ENCODE results near the gene BDKRB2. TPM values are rescaled to one million over a fixed set of nuclear protein-coding genes. Genes with fewer than 3 reads are reported as not detected.

The BDKRB2 gene
- polyA plus RNA-seq, 2 donors: 8.2 to 15.1 TPM

- Histone ChIP-seq H3K4me3 (ENCODE audit: low read depth in 1 of 2, low read length in 2 of 2) (no peak overlapping the region), H3K9me3 (ENCODE audit: control insufficient read depth in 2 of 2, insufficient read depth in 1 of 2, low read depth in 1 of 2, low read length in 1 of 2) (no peaks in the 10 kb centered on the region), H3K36me3 (ENCODE audit: control insufficient read depth in 2 of 2, insufficient read depth in 2 of 2, low read length in 1 of 2) (no peaks in the 10 kb centered on the region), H3K27me3 (ENCODE audit: control insufficient read depth in 1 of 2, insufficient read depth in 2 of 2, low read length in 2 of 2) (no peaks in the 10 kb centered on the region), H3K4me1 (ENCODE audit: control insufficient read depth in 2 of 2, insufficient read depth in 2 of 2, low read length in 1 of 2) (peaks cover 6 to 19% of the 10 kb centered on the region in 2 donors), H3K27ac (ENCODE audit: low read depth in 2 of 2, low read length in 1 of 2) (peak overlapping the region in 1 of 2 donors; percentile 75)
- WGBS, 2 donors: 17 to 37% methylated on average over 8 of the region's 8 CpGs
These were observed 27.8 kb upstream of the BDKRB2 start for GRCh38 chr14:96176811-96177211.

- H3K4me3 ChIP-seq (ENCODE audit: low read depth in 1 of 2, low read length in 2 of 2): no peak overlapping the region
- H3K27ac ChIP-seq (ENCODE audit: low read depth in 2 of 2, low read length in 1 of 2): peak overlapping the region; percentile 20 to 34
- 13 to 17% methylated on average over 10 of the region's 10 CpGs for WGBS, 2 donors
- H3K4me1 ChIP-seq (ENCODE audit: control insufficient read depth in 2 of 2, insufficient read depth in 2 of 2, low read length in 1 of 2): peaks cover 6 to 19% of the 10 kb centered on the region in 2 donors
- H3K27me3 ChIP-seq (ENCODE audit: control insufficient read depth in 1 of 2, insufficient read depth in 2 of 2, low read length in 2 of 2): no peaks in the 10 kb centered on the region
- H3K36me3 ChIP-seq (ENCODE audit: control insufficient read depth in 2 of 2, insufficient read depth in 2 of 2, low read length in 1 of 2): no peaks in the 10 kb centered on the region
- H3K9me3 ChIP-seq (ENCODE audit: control insufficient read depth in 2 of 2, insufficient read depth in 1 of 2, low read depth in 1 of 2, low read length in 1 of 2): no peaks in the 10 kb centered on the region
These were observed 26.8 kb upstream of the BDKRB2 start for GRCh38 chr14:96177766-96178375.

- H3K36me3 ChIP-seq (ENCODE audit: control insufficient read depth in 2 of 2, insufficient read depth in 2 of 2, low read length in 1 of 2): no peaks in the 10 kb centered on the region
- WGBS, 2 donors: 61 to 72% methylated on average over 10 of the region's 10 CpGs
- H3K27me3 ChIP-seq (ENCODE audit: control insufficient read depth in 1 of 2, insufficient read depth in 2 of 2, low read length in 2 of 2): peaks cover 0 to 4% of the 10 kb centered on the region in 2 donors
- H3K4me3 ChIP-seq (ENCODE audit: low read depth in 1 of 2, low read length in 2 of 2): no peak overlapping the region
- no peak overlapping the region for H3K27ac ChIP-seq (ENCODE audit: low read depth in 2 of 2, low read length in 1 of 2)
- H3K4me1 ChIP-seq (ENCODE audit: control insufficient read depth in 2 of 2, insufficient read depth in 2 of 2, low read length in 1 of 2): peaks cover 6 to 19% of the 10 kb centered on the region in 2 donors
- no peaks in the 10 kb centered on the region for H3K9me3 ChIP-seq (ENCODE audit: control insufficient read depth in 2 of 2, insufficient read depth in 1 of 2, low read depth in 1 of 2, low read length in 1 of 2)
These were observed 25.9 kb upstream of the BDKRB2 start for GRCh38 chr14:96178461-96179321.

- WGBS, 2 donors: 76 to 80% methylated on average over 7 of the region's 7 CpGs
- Histone ChIP-seq H3K9me3 (ENCODE audit: control insufficient read depth in 2 of 2, insufficient read depth in 1 of 2, low read depth in 1 of 2, low read length in 1 of 2) (no peaks in the 10 kb centered on the region), H3K27ac (ENCODE audit: low read depth in 2 of 2, low read length in 1 of 2) (peak overlapping the region in 1 of 2 donors; percentile 45), H3K4me1 (ENCODE audit: control insufficient read depth in 2 of 2, insufficient read depth in 2 of 2, low read length in 1 of 2) (peaks cover 6 to 21% of the 10 kb centered on the region in 2 donors), H3K36me3 (ENCODE audit: control insufficient read depth in 2 of 2, insufficient read depth in 2 of 2, low read length in 1 of 2) (no peaks in the 10 kb centered on the region), H3K27me3 (ENCODE audit: control insufficient read depth in 1 of 2, insufficient read depth in 2 of 2, low read length in 2 of 2) (peaks cover 0 to 4% of the 10 kb centered on the region in 2 donors), H3K4me3 (ENCODE audit: low read depth in 1 of 2, low read length in 2 of 2) (no peak overlapping the region)
These were observed 24.4 kb upstream of the BDKRB2 start for GRCh38 chr14:96180043-96180874.

- Histone ChIP-seq H3K27me3 (ENCODE audit: control insufficient read depth in 1 of 2, insufficient read depth in 2 of 2, low read length in 2 of 2) (peaks cover 0 to 4% of the 10 kb centered on the region in 2 donors), H3K9me3 (ENCODE audit: control insufficient read depth in 2 of 2, insufficient read depth in 1 of 2, low read depth in 1 of 2, low read length in 1 of 2) (no peaks in the 10 kb centered on the region), H3K4me3 (ENCODE audit: low read depth in 1 of 2, low read length in 2 of 2) (no peak overlapping the region), H3K27ac (ENCODE audit: low read depth in 2 of 2, low read length in 1 of 2) (peak overlapping the region in 1 of 2 donors; percentile 45), H3K4me1 (ENCODE audit: control insufficient read depth in 2 of 2, insufficient read depth in 2 of 2, low read length in 1 of 2) (peaks cover 9 to 27% of the 10 kb centered on the region in 2 donors), H3K36me3 (ENCODE audit: control insufficient read depth in 2 of 2, insufficient read depth in 2 of 2, low read length in 1 of 2) (no peaks in the 10 kb centered on the region)
- WGBS, 2 donors: 77% methylated on average over 17 of the region's 17 CpGs
These were observed 23.2 kb upstream of the BDKRB2 start for GRCh38 chr14:96181186-96182056.

GRCh38 chr14:96182546-96182945, 22.1 kb upstream of the BDKRB2 start:
- Histone ChIP-seq H3K36me3 (ENCODE audit: control insufficient read depth in 2 of 2, insufficient read depth in 2 of 2, low read length in 1 of 2) (no peaks in the 10 kb centered on the region), H3K9me3 (ENCODE audit: control insufficient read depth in 2 of 2, insufficient read depth in 1 of 2, low read depth in 1 of 2, low read length in 1 of 2) (no peaks in the 10 kb centered on the region), H3K4me3 (ENCODE audit: low read depth in 1 of 2, low read length in 2 of 2) (no peak overlapping the region), H3K4me1 (ENCODE audit: control insufficient read depth in 2 of 2, insufficient read depth in 2 of 2, low read length in 1 of 2) (peaks cover 9 to 23% of the 10 kb centered on the region in 2 donors), H3K27me3 (ENCODE audit: control insufficient read depth in 1 of 2, insufficient read depth in 2 of 2, low read length in 2 of 2) (peaks cover 0 to 4% of the 10 kb centered on the region in 2 donors), H3K27ac (ENCODE audit: low read depth in 2 of 2, low read length in 1 of 2) (no peak overlapping the region)
- 76 to 77% methylated on average over 4 of the region's 4 CpGs for WGBS, 2 donors

- 60 to 64% methylated on average over 9 of the region's 9 CpGs for WGBS, 2 donors
- no peak overlapping the region for H3K4me3 ChIP-seq (ENCODE audit: low read depth in 1 of 2, low read length in 2 of 2)
- H3K9me3 ChIP-seq (ENCODE audit: control insufficient read depth in 2 of 2, insufficient read depth in 1 of 2, low read depth in 1 of 2, low read length in 1 of 2): no peaks in the 10 kb centered on the region
- peak overlapping the region in 1 of 2 donors; percentile 28 for H3K27ac ChIP-seq (ENCODE audit: low read depth in 2 of 2, low read length in 1 of 2)
- no peaks in the 10 kb centered on the region for H3K36me3 ChIP-seq (ENCODE audit: control insufficient read depth in 2 of 2, insufficient read depth in 2 of 2, low read length in 1 of 2)
- peaks cover 0 to 4% of the 10 kb centered on the region in 2 donors for H3K27me3 ChIP-seq (ENCODE audit: control insufficient read depth in 1 of 2, insufficient read depth in 2 of 2, low read length in 2 of 2)
- H3K4me1 ChIP-seq (ENCODE audit: control insufficient read depth in 2 of 2, insufficient read depth in 2 of 2, low read length in 1 of 2): peaks cover 4 to 12% of the 10 kb centered on the region in 2 donors
These were observed 19.9 kb upstream of the BDKRB2 start for GRCh38 chr14:96184737-96185136.

- Histone ChIP-seq H3K4me3 (ENCODE audit: low read depth in 1 of 2, low read length in 2 of 2) (no peak overlapping the region), H3K4me1 (ENCODE audit: control insufficient read depth in 2 of 2, insufficient read depth in 2 of 2, low read length in 1 of 2) (peaks cover 4 to 9% of the 10 kb centered on the region in 2 donors), H3K9me3 (ENCODE audit: control insufficient read depth in 2 of 2, insufficient read depth in 1 of 2, low read depth in 1 of 2, low read length in 1 of 2) (no peaks in the 10 kb centered on the region), H3K27me3 (ENCODE audit: control insufficient read depth in 1 of 2, insufficient read depth in 2 of 2, low read length in 2 of 2) (peaks cover 0 to 4% of the 10 kb centered on the region in 2 donors), H3K27ac (ENCODE audit: low read depth in 2 of 2, low read length in 1 of 2) (no peak overlapping the region), H3K36me3 (ENCODE audit: control insufficient read depth in 2 of 2, insufficient read depth in 2 of 2, low read length in 1 of 2) (no peaks in the 10 kb centered on the region)
- WGBS, 2 donors: 54 to 64% methylated on average over 9 of the region's 9 CpGs
These were observed 17.2 kb upstream of the BDKRB2 start for GRCh38 chr14:96187216-96188031.
